HL-60/S4 treated with retinoic acid at 250 ng/mL for 4 days and 3 days (cell line): ENCODE results near the gene SMG5.

ENCODE experiments used
- in situ Hi-C: fragments of 300-500 bp; cut with MboI; formaldehyde crosslinking; loops from 2 replicates; pipeline ENCODE4 v1.7.0; 2022; ENCODE audit warnings: low sequenced_read_pairs

SMG5 gene

GRCh38 chr1:156283521-156283920 lies 896 bp upstream of the SMG5 start:
- in situ Hi-C loops = no loop called here

DNA sequence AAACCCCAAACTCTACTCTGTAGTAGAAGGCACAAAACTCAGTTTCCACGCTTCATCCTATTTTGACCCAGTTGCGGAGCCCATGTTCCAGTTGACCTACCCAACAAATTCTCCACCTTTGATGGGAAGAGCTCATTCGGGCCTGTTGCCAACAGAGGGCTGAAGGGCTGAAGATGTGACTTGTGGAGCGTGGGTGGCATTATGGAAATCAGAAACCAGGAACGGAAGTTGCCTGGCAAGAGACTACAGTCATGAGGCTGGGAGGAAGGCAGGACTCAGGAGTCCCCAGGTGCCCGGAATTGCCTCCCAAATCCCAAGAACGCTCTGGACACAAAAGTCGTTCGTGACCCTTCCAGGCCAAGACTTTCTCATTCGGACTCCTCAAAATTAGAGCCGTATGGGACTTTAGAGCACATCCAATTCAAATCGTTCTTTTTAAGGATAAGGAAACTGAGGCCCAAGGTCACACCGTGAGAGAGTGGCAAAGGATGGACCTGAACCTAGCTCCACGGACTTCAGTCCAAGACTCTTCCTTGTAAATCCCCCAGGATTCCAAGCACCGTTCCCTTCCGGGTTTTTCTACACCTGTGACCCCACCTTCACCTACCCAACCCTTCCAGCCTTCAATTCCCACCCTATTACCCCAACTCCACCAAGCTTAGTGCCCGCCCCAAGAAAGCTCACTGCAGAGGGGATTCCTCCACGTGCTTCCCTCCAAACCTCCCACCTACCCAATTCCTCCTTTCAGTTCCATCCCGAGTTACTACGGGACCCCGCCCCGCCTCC lies 739 bp downstream of the SMG5 start:
- in situ Hi-C loops = no loop called here

DNA sequence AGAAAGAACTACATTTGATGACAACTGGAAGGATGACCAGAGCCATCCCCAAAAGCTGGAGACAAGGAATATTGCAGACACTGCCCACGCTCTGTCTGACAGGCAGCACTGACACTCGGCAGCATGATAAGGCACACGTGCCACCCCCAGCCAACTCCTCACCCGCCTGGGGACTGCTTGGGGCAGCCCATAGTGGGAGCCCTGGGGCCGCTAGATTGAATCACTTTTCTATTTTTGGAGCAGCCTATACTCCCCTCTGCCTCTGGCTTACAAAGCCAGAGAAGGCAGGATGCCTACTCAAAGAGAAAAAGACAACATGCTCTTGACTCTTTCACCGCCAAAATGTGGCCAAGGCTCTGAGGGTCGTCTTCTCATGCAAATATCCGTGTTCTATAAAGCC lies 1.3 kb downstream of the SMG5 start:
- in situ Hi-C loops = no loop called here

DNA sequence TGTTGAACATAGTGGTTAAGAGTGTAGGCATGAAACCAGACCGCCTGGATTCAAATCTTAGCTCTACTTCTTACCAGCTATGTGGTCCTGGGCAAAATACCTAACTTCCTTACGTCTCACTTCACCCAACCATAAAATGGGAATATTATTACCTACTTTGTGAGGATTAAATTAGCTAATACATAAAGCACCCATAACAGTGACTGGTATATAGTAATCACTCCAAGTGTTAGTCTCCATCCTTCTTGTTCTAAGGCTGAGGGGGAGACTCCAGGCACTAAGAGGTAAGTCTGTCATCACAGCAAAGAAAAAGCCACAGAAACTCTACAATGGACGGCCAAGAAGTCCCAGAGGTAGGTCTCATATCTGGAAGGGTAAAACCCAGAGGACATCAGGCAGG lies 2.8 kb downstream of the SMG5 start:
- in situ Hi-C loops = no loop called here

DNA sequence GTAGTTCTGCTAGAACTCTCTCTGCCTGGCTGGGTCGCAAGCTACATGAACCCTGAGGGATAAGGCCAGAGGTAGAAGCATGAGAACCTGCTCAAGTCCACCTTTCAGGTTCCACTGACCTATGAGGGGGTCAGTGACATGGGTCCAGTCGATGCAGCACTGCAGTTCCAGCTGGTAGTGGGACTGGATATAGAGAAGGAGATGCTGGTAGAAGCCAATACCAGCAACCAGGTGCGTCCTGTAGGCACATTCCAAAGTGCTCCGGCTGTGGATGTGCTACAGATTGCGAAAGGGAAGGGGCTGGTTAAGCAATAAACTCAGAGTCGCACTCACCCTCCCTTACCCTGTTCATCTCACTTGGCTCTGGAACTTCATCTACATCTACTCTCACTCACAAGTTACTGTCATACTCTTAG lies 5.7 kb downstream of the SMG5 start:
- in situ Hi-C loops = no loop called here

GRCh38 chr1:156276532-156276931 lies 6.1 kb downstream of the SMG5 start:
- in situ Hi-C loops = no loop called here

GRCh38 chr1:156270314-156270713 lies 12.3 kb downstream of the SMG5 start:
- in situ Hi-C loops = no loop called here

- in situ Hi-C loops = no loop called here
Measured at GRCh38 chr1:156268336-156268735, 14.3 kb downstream of the SMG5 start.

- in situ Hi-C loops = no loop called here
Measured at GRCh38 chr1:156266051-156266450, 16.6 kb downstream of the SMG5 start.

DNA sequence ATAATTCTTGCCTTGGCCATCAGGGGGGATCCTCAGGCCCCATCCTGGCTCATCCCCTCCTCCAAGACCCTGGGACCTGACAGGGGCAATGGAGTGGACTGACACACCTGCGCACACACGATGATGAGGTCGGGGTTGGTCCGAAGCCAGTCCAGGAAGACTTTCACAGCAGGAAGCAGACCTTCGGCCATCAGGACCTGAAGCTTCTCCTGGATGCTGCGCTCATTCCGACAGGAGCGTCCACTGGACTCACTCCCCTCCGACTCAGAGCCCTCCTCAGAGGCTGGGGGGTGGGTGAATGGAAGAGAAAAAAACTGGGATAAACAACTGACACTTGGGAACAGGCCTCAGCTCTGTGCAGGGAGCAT lies 19.4 kb downstream of the SMG5 start:
- in situ Hi-C loops = no loop called here

DNA sequence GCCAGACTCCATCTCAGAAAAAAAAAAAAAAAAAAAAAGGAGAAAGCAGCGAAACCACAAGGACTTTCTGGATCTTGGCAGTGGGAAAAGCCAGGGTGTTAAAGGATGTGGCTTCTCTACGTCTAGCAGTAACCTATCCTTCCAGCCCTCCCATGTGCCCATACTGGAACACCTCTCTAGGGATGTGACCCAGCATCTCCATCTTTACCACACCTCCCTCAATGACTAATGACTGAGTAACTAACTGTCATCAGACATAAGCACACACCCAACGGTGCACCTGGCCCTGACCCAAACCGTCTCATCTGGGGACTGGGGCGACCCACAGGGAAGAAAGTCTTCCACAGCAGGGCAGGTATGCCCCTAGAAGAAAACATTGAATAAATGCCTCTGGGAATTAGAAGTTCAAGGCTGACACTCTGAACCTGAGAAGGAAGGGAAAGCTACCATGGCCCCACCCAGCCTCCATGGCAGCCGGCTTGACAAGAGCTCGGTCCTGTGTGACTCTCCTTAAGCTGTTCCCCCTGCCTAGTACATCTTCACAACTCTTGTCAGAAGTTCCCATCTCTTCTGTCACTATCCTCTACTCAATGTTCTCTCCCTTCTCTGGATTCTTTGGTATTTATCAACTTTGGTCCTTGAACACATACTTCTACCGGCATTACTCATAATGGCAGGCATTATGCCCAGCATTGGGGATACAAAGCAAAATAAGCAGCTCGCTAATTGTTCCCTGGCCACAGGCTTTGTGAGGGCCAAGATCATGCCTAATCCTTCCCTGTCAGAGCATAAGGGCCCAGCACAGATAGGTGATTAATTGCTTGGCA lies 20.0 kb downstream of the SMG5 start:
- in situ Hi-C loops = no loop called here

DNA sequence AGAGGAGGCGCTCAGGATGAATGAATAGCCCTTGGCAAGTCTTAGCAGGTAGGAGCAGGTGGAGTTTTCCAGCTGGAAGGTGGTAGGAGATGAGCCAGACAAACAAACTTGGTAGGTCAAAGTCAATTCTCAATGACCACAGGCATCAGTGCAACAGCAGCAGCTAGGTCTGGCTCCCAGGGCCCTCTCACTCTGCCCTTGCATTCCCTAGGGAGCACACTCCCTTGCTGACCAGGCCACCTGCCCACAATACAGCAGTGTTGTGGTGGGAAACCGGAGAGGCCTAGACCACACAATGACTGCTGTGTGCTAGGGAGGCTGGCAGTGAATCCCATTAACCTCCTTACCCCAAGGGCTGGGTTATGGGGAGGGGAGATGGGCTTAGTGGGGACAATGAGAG lies 21.7 kb downstream of the SMG5 start:
- in situ Hi-C loops = no loop called here

GRCh38 chr1:156259805-156260204 lies 22.8 kb downstream of the SMG5 start:
- in situ Hi-C loops = no loop called here

GRCh38 chr1:156258859-156259258 lies 23.8 kb downstream of the SMG5 start:
- in situ Hi-C loops = no loop called here

DNA sequence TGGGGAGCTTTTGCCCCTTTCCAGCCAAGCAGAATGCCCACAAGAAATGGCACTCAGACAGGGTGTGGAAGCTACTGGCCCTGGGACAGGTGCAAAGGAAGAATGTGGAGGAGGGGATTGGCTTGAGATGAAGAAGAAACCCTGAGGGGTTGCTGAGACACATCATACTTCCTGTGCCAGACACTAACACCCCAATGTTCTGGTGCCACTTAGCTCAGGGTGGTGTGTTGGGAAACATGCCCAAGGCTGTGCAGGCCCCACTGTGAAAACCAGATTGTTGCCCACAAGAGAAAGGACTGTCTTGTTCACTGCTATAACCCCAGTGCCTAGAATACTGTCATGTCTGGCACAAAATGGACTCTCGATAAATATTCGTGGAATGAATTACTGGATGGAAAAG lies 24.9 kb downstream of the SMG5 start:
- in situ Hi-C loops = no loop called here

GRCh38 chr1:156253634-156254033 lies 29.0 kb downstream of the SMG5 start:
- in situ Hi-C loops = no loop called here

DNA sequence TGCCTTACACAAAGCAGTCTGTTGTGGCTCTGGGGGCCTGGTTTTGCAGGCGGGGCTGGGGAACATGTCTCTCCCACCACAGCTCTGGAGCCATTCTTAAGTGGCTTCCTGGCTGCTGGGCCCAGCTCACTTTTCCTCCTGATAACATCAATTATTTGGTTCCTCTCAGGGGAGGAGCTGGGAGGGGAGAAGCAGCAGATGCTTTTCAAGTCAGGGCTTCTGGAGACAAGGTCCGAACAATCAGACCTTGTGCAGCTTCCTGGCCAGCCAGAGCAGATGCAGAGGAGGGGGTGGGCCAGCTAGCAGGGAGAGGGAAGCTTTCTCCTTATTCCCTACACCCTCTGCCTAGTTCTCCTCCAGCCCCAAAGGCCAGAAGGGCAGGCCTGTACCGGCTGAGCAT lies 31.1 kb downstream of the SMG5 start:
- in situ Hi-C loops = no loop called here

GRCh38 chr1:156249593-156249992 lies 33.0 kb downstream of the SMG5 start:
- in situ Hi-C loops = no loop called here

DNA sequence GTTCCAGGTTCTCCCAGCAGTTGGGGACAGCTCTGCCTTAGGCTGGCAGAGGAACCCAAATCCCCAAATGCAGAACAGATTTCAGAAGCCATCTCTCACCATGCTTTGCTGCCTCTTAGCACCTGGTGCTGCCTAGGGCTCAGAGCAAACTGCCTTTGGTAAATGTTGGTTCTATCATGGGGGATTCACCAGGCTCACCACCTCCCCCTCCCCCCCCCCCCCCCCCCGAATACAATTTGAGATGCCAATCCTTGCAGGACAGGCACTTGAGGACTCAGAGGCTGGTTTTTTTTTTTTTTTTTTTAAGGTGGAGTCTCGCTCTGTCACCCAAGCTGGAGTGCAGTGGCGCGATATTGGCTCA lies 34.3 kb downstream of the SMG5 start:
- in situ Hi-C loops = no loop called here

DNA sequence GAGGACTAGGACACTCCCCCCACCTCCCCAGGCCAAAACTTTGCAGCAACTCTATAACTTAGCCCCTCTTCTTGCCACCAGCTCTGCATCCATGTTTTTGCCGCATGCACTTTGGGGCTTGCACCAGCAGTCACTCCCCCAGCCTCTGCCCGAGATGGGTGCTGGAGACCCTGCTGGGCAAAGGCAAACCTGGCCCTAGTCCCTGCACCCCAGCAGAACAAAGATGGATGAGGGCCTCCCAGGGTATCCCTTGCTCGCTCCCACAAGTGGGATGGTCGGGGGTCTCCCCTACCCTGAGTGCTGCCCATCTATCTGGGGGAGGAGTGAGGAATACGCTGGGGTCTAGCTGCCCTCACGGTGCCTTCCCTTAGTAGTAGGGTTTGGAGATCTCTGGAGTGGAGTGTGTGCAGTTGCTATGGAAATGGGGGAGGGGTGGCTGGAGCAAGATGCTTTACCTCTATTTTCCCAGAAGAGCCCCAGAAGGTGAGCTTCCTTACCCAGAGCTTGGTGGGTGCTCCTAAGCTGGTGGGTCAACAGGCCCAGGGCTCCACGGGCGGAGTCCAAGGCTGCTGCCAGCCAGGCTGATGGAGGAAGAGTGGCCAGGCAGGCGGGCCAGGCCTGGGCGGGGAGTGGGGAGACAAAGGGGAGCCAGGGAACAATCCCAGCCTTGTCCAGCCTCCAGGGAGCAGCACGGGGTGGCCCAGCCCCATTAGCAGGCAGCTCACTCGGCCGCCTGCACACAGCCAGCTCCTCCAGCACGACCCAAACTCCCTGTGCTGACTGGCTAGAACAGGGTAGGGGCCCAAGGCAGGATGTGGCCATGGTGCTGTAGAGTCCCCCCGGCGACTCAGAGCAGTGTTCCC lies 34.9 kb downstream of the SMG5 start, which contains the start of gene PAQR6:
TSS of gene PAQR6 (minus strand) at position 597 of the 863 bp plus-strand sequence. CDS start 1,325 bp downstream, outside the sequence.
- in situ Hi-C loops = no loop called here

DNA sequence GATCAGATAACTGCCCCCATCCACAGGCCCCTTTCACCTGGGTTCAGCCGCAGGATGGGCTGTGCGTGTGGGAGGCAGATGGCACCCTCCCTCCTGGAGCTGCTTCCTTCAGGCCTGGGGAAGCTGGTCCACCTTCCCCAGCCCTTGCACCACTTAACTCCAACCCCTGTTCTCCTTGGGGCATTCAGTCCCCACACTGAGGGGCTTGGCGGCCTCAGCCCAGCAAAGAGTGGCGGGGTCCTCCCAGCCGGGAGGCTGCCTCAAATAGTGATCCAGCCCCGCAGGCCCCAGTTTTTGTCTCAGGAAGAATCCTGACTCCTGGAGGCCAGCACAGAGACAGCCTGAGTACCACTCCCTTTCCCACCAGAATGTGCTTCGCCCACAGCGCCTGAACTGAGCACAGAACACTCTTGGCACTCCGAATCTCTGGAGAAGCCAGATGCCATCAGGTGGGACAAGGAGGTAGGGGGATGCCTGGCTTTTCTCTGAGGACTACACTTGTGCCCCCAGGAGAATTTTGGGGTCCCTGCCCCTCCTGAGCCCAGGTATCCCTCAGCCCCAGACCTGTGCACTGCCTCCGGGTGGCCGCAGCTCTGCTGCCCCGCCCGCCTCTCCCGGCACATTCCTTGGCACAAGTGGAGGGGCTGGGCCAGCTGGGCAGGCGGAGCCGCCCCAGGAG lies 35.7 kb downstream of the SMG5 start:
- in situ Hi-C loops = no loop called here
